ENCODE results near the gene GSK3B.

GSK3B gene

GRCh38 chr3:119880966-119881365, 213.3 kb downstream of the GSK3B start:
- no peak for DNase-seq (ENCODE audit: low read depth in 2 of 2)

GRCh38 chr3:119873646-119874045, 220.6 kb downstream of the GSK3B start:
- DNase-seq (ENCODE audit: low read depth in 2 of 2) = no peak

GRCh38 chr3:119872773-119873172, 221.5 kb downstream of the GSK3B start:
- DNase-seq (ENCODE audit: low read depth in 2 of 2) = no peak

- DNase-seq (ENCODE audit: low read depth in 2 of 2) = no peak
Observed at GRCh38 chr3:119871571-119871970, 222.7 kb downstream of the GSK3B start.

- DNase-seq (ENCODE audit: low read depth in 2 of 2) = no peak
Observed at GRCh38 chr3:119870512-119870911, 223.7 kb downstream of the GSK3B start.

- no peak for DNase-seq (ENCODE audit: low read depth in 2 of 2)
Observed at GRCh38 chr3:119864476-119864875, 229.8 kb downstream of the GSK3B start.

GRCh38 chr3:119862616-119863015, 231.6 kb downstream of the GSK3B start:
- no peak for DNase-seq (ENCODE audit: low read depth in 2 of 2)

GRCh38 chr3:119861681-119862080, 232.6 kb downstream of the GSK3B start:
- DNase-seq (ENCODE audit: low read depth in 2 of 2) = no peak

- DNase-seq (ENCODE audit: low read depth in 2 of 2) = no peak
Observed at GRCh38 chr3:119859728-119860127, 234.5 kb downstream of the GSK3B start.

GRCh38 chr3:119858957-119859356, 235.3 kb downstream of the GSK3B start:
- DNase-seq (ENCODE audit: low read depth in 2 of 2) = no peak

GRCh38 chr3:119856695-119857094, 237.6 kb downstream of the GSK3B start:
- no peak for DNase-seq (ENCODE audit: low read depth in 2 of 2)

GRCh38 chr3:119849126-119849525, 245.1 kb downstream of the GSK3B start:
- DNase-seq (ENCODE audit: low read depth in 2 of 2) = no peak

GRCh38 chr3:119841808-119842471, 252.3 kb downstream of the GSK3B start:
- no peak for DNase-seq (ENCODE audit: low read depth in 2 of 2)

- DNase-seq (ENCODE audit: low read depth in 2 of 2) = no peak
Observed at GRCh38 chr3:119835556-119835955, 258.7 kb downstream of the GSK3B start.

GRCh38 chr3:119834754-119835370, 259.4 kb downstream of the GSK3B start:
- DNase-seq (ENCODE audit: low read depth in 2 of 2) = no peak

GRCh38 chr3:119831941-119832371, 262.3 kb downstream of the GSK3B start:
- DNase-seq (ENCODE audit: low read depth in 2 of 2) = no peak

- no peak for DNase-seq (ENCODE audit: low read depth in 2 of 2)
Observed at GRCh38 chr3:119831022-119831421, 263.2 kb downstream of the GSK3B start.

GRCh38 chr3:119829420-119829819, 264.8 kb downstream of the GSK3B start:
- DNase-seq (ENCODE audit: low read depth in 2 of 2) = no peak

GRCh38 chr3:119826711-119827608, 267.3 kb downstream of the GSK3B start:
- DNase-seq (ENCODE audit: low read depth in 2 of 2) = no peak

GRCh38 chr3:119825820-119826219, 268.4 kb downstream of the GSK3B start:
- DNase-seq (ENCODE audit: low read depth in 2 of 2) = no peak

- DNase-seq (ENCODE audit: low read depth in 2 of 2) = no peak
Observed at GRCh38 chr3:119819806-119820205, 274.4 kb downstream of the GSK3B start.

GRCh38 chr3:119818937-119819336, 275.3 kb downstream of the GSK3B start:
- DNase-seq (ENCODE audit: low read depth in 2 of 2) = no peak
